B cell (primary cell): Measurements from ENCODE around the gene TRAPPC14. TPM values are rescaled to one million over a fixed set of nuclear protein-coding genes. Genes with fewer than 3 reads are reported as not detected.

Source experiments
- ATAC-seq: fragments of 200-7000 bp; cut with Tn5 transposase; one replicate; pipeline ENCODE4 v1.10.0; 2021; ENCODE audit warnings: low read depth, mild to moderate bottlenecking, moderate number of reproducible peaks, moderate library complexity
- CTCF ChIA-PET: fragments of 350-600 bp; sonication (Branson Sonifier 250); formaldehyde crosslinking; loops from one replicate; lab custom pipeline; 2021; ENCODE audit warnings: antibody characterized with exemption, inconsistent platforms; lab: Charles Lee
- POLR2A ChIA-PET: fragments of 350-600 bp; sonication (Branson Sonifier 250); formaldehyde crosslinking; loops from one replicate; lab custom pipeline; 2021; ENCODE audit warnings: antibody characterized with exemption; lab: Charles Lee
- DNase-seq: peaks from one replicate; pipeline ENCODE4 v3.0.0; 2013
- H2AFZ ChIP-seq: 2 replicates; pipeline ENCODE4 v1.6.1; 2012; ENCODE audit warnings: mild to moderate bottlenecking, low read depth, low read length; ENCODE audit not compliant: insufficient read depth, poor library complexity, severe bottlenecking
- H3K27ac ChIP-seq, 2 donors: 1 replicate in 1 of 2; 2 replicates in 1 of 2; pipeline ENCODE4 v1.5.1; 2012 to 2013; ENCODE audit warnings: low read length in 2 of 2, mild to moderate bottlenecking in 2 of 2, moderate library complexity in 1 of 2
- H3K27me3 ChIP-seq, 4 experiments: fragments of 200-600 bp in 1 of 4; sonication (generic) in 1 of 4; replicated peaks in 1 of 4; 1 replicate in 2 of 4; 2 replicates in 2 of 4; pipeline versions ENCODE4 v1.6.1 to v1.7.0; 2013 to 2016; ENCODE audit warnings: low read length in 3 of 4, mild to moderate bottlenecking in 2 of 4, mixed read lengths in 1 of 4, moderate library complexity in 1 of 4; ENCODE audit not compliant: insufficient read depth in 4 of 4, control insufficient read depth in 3 of 4; ENCODE audit errors: control extremely low read depth in 1 of 4
- H3K36me3 ChIP-seq, 2 experiments: replicated peaks in 1 of 2; 1 replicate in 1 of 2; 2 replicates in 1 of 2; pipeline versions ENCODE4 v1.6.1 to v1.7.1; 2013; ENCODE audit warnings: low read length in 1 of 2; ENCODE audit not compliant: insufficient read depth in 2 of 2, control insufficient read depth in 1 of 2; ENCODE audit errors: control extremely low read depth in 1 of 2, extremely low read depth in 1 of 2
- H3K4me1 ChIP-seq, 2 donors: fragments of 200-600 bp in 1 of 2; sonication (generic) in 1 of 2; 1 replicate in 1 of 2; 2 replicates in 1 of 2; pipeline versions ENCODE4 v1.5.1 to v1.6.1; 2013 to 2017; ENCODE audit warnings: low read length in 2 of 2; ENCODE audit not compliant: control insufficient read depth in 2 of 2, insufficient read depth in 2 of 2
- H3K4me2 ChIP-seq: replicated peaks from 2 replicates; pipeline ENCODE3; 2012; ENCODE audit warnings: mild to moderate bottlenecking, low read depth, low read length; ENCODE audit not compliant: poor library complexity, severe bottlenecking
- H3K4me3 ChIP-seq, 5 experiments: fragments of 200-600 bp in 1 of 5; sonication (generic) in 1 of 5; 1 replicate in 3 of 5; 2 replicates in 2 of 5; pipeline versions ENCODE4 v1.5.1 to v1.7.0; 2011 to 2016; ENCODE audit warnings: low read length in 4 of 5, mild to moderate bottlenecking in 4 of 5, low read depth in 2 of 5, control low read depth in 1 of 5, moderate library complexity in 1 of 5; ENCODE audit not compliant: insufficient read depth in 1 of 5; ENCODE audit errors: control extremely low read depth in 1 of 5, extremely low read depth in 1 of 5
- H3K79me2 ChIP-seq: fragments of 200-600 bp; sonication (generic); one replicate; pipeline ENCODE4 v1.6.0; 2016; ENCODE audit warnings: low read length; ENCODE audit not compliant: control insufficient read depth, insufficient read depth
- H3K9ac ChIP-seq: fragments of 200-600 bp; sonication (generic); 2 replicates; pipeline ENCODE4 v1.6.1; 2017; ENCODE audit warnings: mild to moderate bottlenecking, low read length, moderate library complexity
- H3K9me3 ChIP-seq, 3 donors: one replicate each; pipeline versions ENCODE4 v1.6.1 to v1.7.1; 2013; ENCODE audit warnings: low read length in 2 of 3; ENCODE audit not compliant: control insufficient read depth in 2 of 3, insufficient read depth in 1 of 3; ENCODE audit errors: control extremely low read depth in 1 of 3
- H4K20me1 ChIP-seq: 2 replicates; pipeline ENCODE4 v1.6.0; 2012; ENCODE audit warnings: mild to moderate bottlenecking, low read length; ENCODE audit not compliant: insufficient read depth, control insufficient read depth, poor library complexity, severe bottlenecking
- H3K27ac Mint-ChIP-seq: one replicate; pipeline ENCODE4 v1.8.0; 2021; ENCODE audit warnings: mixed read lengths
- H3K27me3 Mint-ChIP-seq: one replicate; pipeline ENCODE4 v1.8.0; 2021; ENCODE audit warnings: mixed read lengths
- H3K4me1 Mint-ChIP-seq: one replicate; pipeline ENCODE4 v1.8.0; 2021; ENCODE audit warnings: mixed read lengths
- H3K4me3 Mint-ChIP-seq: one replicate; pipeline ENCODE4 v1.8.0; 2021; ENCODE audit warnings: mixed read lengths
- H3K9me3 Mint-ChIP-seq: one replicate; pipeline ENCODE4 v1.8.0; 2022; ENCODE audit warnings: mixed read lengths; ENCODE audit not compliant: insufficient read depth
- CTCF ChIP-seq: fragments of 200-600 bp; IDR thresholded peaks from one replicate; pipeline ENCODE4 v1.8.0; 2022; ENCODE audit warnings: antibody characterized with exemption, mild to moderate bottlenecking
- EZH2 ChIP-seq: IDR thresholded peaks from 2 replicates; pipeline ENCODE4 v1.6.1; 2012; ENCODE audit warnings: borderline replicate concordance, low read depth, mild to moderate bottlenecking, moderate library complexity, low read length; ENCODE audit not compliant: insufficient read depth, poor library complexity, severe bottlenecking
- WGBS: methylation state at CpG from one replicate; pipeline ENCODE4 v1.1.5; 2013; ENCODE audit warnings: missing lambda C conversion rate; ENCODE audit not compliant: insufficient coverage; 5-methylcytosine and 5-hydroxymethylcytosine counted together
- intact Hi-C: fragments of 100-400 bp; cut with micrococcal nuclease; formaldehyde crosslinking; loops from one replicate; pipeline ENCODE4 v1.10.0; 2022
- polyA plus RNA-seq: library from polyadenylated mRNA; depleted of rRNA; stranded (reverse); fragments of >200 nt; gene quantifications from 2 replicates; pipeline ENCODE4 v1.2.3, GENCODE V29; 2012
- total RNA-seq, 2 donors: library from RNA; stranded (reverse); fragments of 120-200 nt in 1 of 2; gene quantifications; 1 replicate in 1 of 2; 2 replicates in 1 of 2; pipeline versions ENCODE4 v1.2.3 to v1.2.4, GENCODE V29; 2013 to 2022

Gene TRAPPC14
- total and polyA plus RNA-seq, 2 donors (not counting 1 experiment from before 2014, with no cell fraction given) = 64.8 to 71.2 TPM

- peak overlapping the region; percentile 46 for H3K27ac Mint-ChIP-seq
- TF ChIP-seq CTCF = no peak
- TF ChIP-seq EZH2 = no peak
- Histone ChIP-seq H3K4me3 (no peak overlapping the region), H3K9me3 (no peaks in the 10 kb centered on the region), H3K27ac (peak overlapping the region in 1 of 2 donors; percentile 19), H3K27me3 (no peaks in the 10 kb centered on the region), H3K4me1 (peaks cover 29 to 42% of the 10 kb centered on the region in 2 donors), H3K79me2 (peaks cover 23% of the 10 kb centered on the region), H3K36me3 (no peaks in the 10 kb centered on the region), H2AFZ (no peak overlapping the region), H4K20me1 (no peaks in the 10 kb centered on the region), H3K9ac (no peak overlapping the region), H3K4me2 (peak overlapping the region; percentile 1)
- ChIA-PET POLR2A (interaction anchor here (0.6 to 2.6 kb wide), 6 partner anchors 23 to 490 kb away, joined by 3 to 37 read pairs (median 4); partner anchors contain the start of genes AP4M1, MCM7 and ZCWPW1), CTCF (interaction anchor here (0.6 to 2.9 kb wide), 7 partner anchors 8 to 773 kb away, joined by 3 to 25 read pairs (median 5); partner anchors contain the start of genes AP4M1 and MCM7)
- no peaks in the 10 kb centered on the region for H3K9me3 Mint-ChIP-seq
- peak overlapping the region; percentile 32 for H3K4me3 Mint-ChIP-seq
- WGBS = 58% methylated on average over 2 of the region's 4 CpGs
- ATAC-seq (no peak), DNase-seq (no peak)
- no peaks in the 10 kb centered on the region for H3K27me3 Mint-ChIP-seq
- intact Hi-C loops = no loop called here
- H3K4me1 Mint-ChIP-seq = peaks cover 46% of the 10 kb centered on the region
Measured at GRCh38 chr7:100124301-100125230, 34.0 kb downstream of the TRAPPC14 start.
